BJ (cell line): ENCODE measurements around the gene ZNF445. TPM values are rescaled to one million over a fixed set of nuclear protein-coding genes. Genes with fewer than 3 reads are reported as not detected.

ENCODE experiments used
- CTCF ChIA-PET: fragments of 350-600 bp; formaldehyde crosslinking; extraction: SDS; loops from one replicate; lab custom pipeline; 2021; ENCODE audit warnings: antibody characterized with exemption, inconsistent platforms; lab: Yijun Ruan, JAX
- POLR2A ChIA-PET: fragments of 300-600 bp; sonication (Branson Sonifier 250); formaldehyde crosslinking; extraction: SDS; loops from one replicate; lab custom pipeline; 2021; ENCODE audit warnings: antibody characterized with exemption; lab: Charles Lee
- DNase-seq: peaks from one replicate; pipeline ENCODE4 v3.0.0-alpha.2; 2011; ENCODE audit warnings: low read depth
- H3K27me3 ChIP-seq: 2 replicates; pipeline ENCODE4 v1.6.0; 2011; ENCODE audit warnings: low read length; ENCODE audit not compliant: control insufficient read depth, insufficient read depth
- H3K36me3 ChIP-seq: 2 replicates; pipeline ENCODE4 v1.5.1; 2011; ENCODE audit warnings: low read length; ENCODE audit not compliant: control insufficient read depth, insufficient read depth
- H3K4me3 ChIP-seq: 2 replicates; pipeline ENCODE4 v1.5.1; 2011; ENCODE audit warnings: low read depth, mild to moderate bottlenecking, control low read depth, low read length
- CTCF ChIP-seq: IDR thresholded peaks from 2 replicates; pipeline ENCODE4 v1.5.1; 2011; ENCODE audit warnings: low read depth, mild to moderate bottlenecking, control low read depth, inconsistent platforms, low read length, moderate library complexity; ENCODE audit not compliant: insufficient read depth
- polyA plus RNA-seq: library from polyadenylated mRNA; depleted of rRNA; stranded (reverse); fragments of >200 nt; gene quantifications from 2 replicates; pipeline ENCODE4 v1.2.3, GENCODE V29; 2011

The ZNF445 gene
- polyA plus RNA-seq, 1 experiment: 2.7 TPM

- Histone ChIP-seq H3K27me3 (peaks cover 3% of the 10 kb centered on the region; the same call in 1 of the 2 replicates), H3K4me3 (no peak overlapping the region), H3K36me3 (no peaks in the 10 kb centered on the region)
- POLR2A ChIA-PET: no interaction called here
- TF ChIP-seq CTCF: no peak
- no peak for DNase-seq
- CTCF ChIA-PET: interaction anchor here (1.4 kb wide), 1 partner anchor 13 kb away, joined by 3 read pairs; no protein-coding TSS in a partner anchor
Measured at GRCh38 chr3:44516230-44516629, 38.8 kb upstream of the ZNF445 start.

- POLR2A ChIA-PET: interaction anchor here (0.6 kb wide), 1 partner anchor 155 kb away, joined by 3 read pairs; no protein-coding TSS in a partner anchor
- Histone ChIP-seq H3K36me3 (no peaks in the 10 kb centered on the region), H3K27me3 (peaks cover 1% of the 10 kb centered on the region; the same call in 1 of the 2 replicates), H3K4me3 (no peak overlapping the region)
- CTCF ChIA-PET: no interaction called here
- no peak for TF ChIP-seq CTCF
- no peak for DNase-seq
Measured at GRCh38 chr3:44513513-44513912, 36.0 kb upstream of the ZNF445 start.

- ChIA-PET CTCF (interaction anchor here (0.6 to 0.9 kb wide), 3 partner anchors 94 to 785 kb away, joined by 3 to 4 read pairs (median 3); partner anchors contain the start of gene ZNF501), POLR2A (no interaction called here)
- no peak for DNase-seq
- no peaks in the 10 kb centered on the region for H3K36me3 ChIP-seq
- no peak for TF ChIP-seq CTCF
- peaks cover 1% of the 10 kb centered on the region; the same call in 1 of the 2 replicates for H3K27me3 ChIP-seq
- H3K4me3 ChIP-seq: peak overlapping the region; percentile 69
Measured at GRCh38 chr3:44511238-44511566, 33.7 kb upstream of the ZNF445 start.

- CTCF ChIA-PET: no interaction called here
- POLR2A ChIA-PET: no interaction called here
- Histone ChIP-seq H3K36me3 (no peaks in the 10 kb centered on the region), H3K4me3 (peak overlapping the region; percentile 69), H3K27me3 (no peaks in the 10 kb centered on the region)
- no peak for DNase-seq
- no peak for TF ChIP-seq CTCF
Measured at GRCh38 chr3:44510000-44510368, 32.5 kb upstream of the ZNF445 start.

- CTCF ChIA-PET: no interaction called here
- TF ChIP-seq CTCF: no peak
- H3K36me3 ChIP-seq: no peaks in the 10 kb centered on the region
- no peak for DNase-seq
- H3K4me3 ChIP-seq: peak overlapping the region; percentile 69
- H3K27me3 ChIP-seq: no peaks in the 10 kb centered on the region
- POLR2A ChIA-PET: no interaction called here
Measured at GRCh38 chr3:44509393-44509921, 32.0 kb upstream of the ZNF445 start.
